ENCODE results near the gene WEE1.
"Not testable (repeated sequence)": the region's sequence is repeated elsewhere in the genome, so short reads cannot be mapped to it uniquely, and the experiment has no call there.

GRCh38 chr11:9549216-9549615 lies 24.3 kb upstream of the WEE1 start:
- TF ChIP-seq EZH2 (IDR thresholded peaks at IDR 0.05; ENCODE audit: borderline replicate concordance, low read length) = not testable (repeated sequence)
- TF ChIP-seq, protein P1, sequence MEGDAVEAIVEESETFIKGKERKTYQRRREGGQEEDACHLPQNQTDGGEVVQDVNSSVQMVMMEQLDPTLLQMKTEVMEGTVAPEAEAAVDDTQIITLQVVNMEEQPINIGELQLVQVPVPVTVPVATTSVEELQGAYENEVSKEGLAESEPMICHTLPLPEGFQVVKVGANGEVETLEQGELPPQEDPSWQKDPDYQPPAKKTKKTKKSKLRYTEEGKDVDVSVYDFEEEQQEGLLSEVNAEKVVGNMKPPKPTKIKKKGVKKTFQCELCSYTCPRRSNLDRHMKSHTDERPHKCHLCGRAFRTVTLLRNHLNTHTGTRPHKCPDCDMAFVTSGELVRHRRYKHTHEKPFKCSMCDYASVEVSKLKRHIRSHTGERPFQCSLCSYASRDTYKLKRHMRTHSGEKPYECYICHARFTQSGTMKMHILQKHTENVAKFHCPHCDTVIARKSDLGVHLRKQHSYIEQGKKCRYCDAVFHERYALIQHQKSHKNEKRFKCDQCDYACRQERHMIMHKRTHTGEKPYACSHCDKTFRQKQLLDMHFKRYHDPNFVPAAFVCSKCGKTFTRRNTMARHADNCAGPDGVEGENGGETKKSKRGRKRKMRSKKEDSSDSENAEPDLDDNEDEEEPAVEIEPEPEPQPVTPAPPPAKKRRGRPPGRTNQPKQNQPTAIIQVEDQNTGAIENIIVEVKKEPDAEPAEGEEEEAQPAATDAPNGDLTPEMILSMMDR (conservative IDR thresholded peaks at IDR 0.05 in 1 of 2, IDR thresholded peaks at IDR 0.05 in 1 of 2; ENCODE audit: extremely low read depth in 1 of 2, insufficient read depth in 1 of 2, low read depth in 1 of 2, low read length in 2 of 2) = not testable (repeated sequence)
